ENCODE results near the gene ROCK1.
"Not testable (repeated sequence)": the region's sequence is repeated elsewhere in the genome, so short reads cannot be mapped to it uniquely, and the experiment has no call there.

The ROCK1 gene

DNA sequence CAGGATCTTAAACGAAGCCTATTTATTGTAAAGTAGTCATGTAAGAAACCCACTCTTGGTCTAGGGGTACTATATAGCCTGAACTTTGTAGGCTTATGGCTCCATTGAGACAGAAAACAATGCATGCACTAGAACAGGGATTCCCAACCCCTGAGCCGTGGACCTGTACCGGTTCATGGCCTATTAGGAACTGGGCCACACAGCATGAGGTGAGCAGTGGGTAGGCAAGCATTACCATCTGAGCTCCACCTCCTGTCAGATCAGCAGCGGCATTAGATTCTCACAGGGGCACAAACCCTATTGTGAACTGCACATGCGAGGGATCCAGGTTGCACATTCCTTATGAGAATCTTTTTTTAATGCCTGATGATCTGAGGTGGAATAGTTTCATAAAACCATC is 59.2 kb downstream of the ROCK1 start:
- no peak for DNase-seq (ENCODE audit: low spot score)

- DNase-seq (ENCODE audit: low spot score), result no peak
Measured at GRCh38 chr18:21051620-21052019, 60.0 kb downstream of the ROCK1 start.

- no peak for DNase-seq (ENCODE audit: low spot score)
Measured at GRCh38 chr18:21049306-21049705, 62.3 kb downstream of the ROCK1 start.

DNA sequence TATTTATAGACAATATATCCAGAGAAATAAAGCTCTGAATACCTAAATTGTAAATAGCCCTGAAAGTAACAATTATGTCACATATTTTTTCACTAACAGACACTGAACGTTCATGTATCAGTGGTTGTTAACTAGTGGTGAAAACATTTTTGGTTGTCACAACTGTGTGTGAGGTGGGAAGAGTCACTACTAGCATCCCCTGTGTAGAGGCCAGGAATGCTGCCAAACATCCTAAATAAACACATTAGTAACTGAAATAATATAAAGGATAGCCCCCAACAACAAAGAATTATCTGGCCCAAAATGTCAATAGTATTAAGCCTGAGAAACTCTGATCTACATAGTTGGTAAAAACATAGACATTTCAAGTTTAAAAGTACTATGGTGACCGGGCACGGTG is 64.5 kb downstream of the ROCK1 start:
- no peak for DNase-seq (ENCODE audit: low spot score)

DNA sequence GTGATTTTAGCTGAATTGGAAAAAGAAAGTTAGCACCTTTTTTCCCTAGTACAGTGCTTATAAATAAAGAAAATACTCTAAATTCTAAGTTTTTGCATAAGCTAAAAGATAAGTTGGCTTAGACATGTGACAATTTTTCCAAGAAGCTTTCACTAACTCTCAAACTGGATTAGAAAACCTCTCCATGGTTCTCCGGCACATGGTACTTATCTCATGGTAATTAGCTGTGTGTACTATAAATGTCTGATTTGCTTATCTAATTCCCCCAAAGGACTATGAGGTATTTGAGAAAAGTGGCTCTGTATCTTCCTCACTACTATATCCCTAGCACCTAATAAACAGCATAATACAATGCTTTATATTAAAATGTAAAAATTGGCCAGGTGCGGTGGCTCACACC is 71.1 kb downstream of the ROCK1 start:
- no peak for DNase-seq (ENCODE audit: low spot score)

GRCh38 chr18:21038201-21038600 is 73.4 kb downstream of the ROCK1 start:
- DNase-seq (ENCODE audit: low spot score), result no peak

DNA sequence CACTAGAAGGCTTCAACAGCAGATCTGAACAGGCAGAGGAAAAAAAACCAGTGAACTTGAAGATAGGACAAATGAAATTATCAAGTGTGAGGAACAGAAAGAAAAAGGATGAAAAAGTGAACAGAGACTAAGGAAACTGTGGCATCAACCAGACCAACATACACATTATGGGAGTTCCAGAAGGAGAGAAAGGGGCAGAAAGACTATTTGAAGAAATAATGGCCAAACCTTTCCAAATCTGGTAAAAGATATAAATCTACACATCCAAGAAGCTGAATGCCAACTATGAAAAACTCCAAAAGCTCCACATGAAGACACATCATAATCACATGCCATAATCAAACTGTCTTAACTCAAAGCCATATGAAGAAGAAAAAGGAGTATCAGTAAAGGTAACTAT is 79.8 kb downstream of the ROCK1 start:
- no peak for DNase-seq (ENCODE audit: low spot score)

GRCh38 chr18:21018257-21018656 is 93.4 kb downstream of the ROCK1 start:
- DNase-seq (ENCODE audit: low spot score), result not testable (repeated sequence)

DNA sequence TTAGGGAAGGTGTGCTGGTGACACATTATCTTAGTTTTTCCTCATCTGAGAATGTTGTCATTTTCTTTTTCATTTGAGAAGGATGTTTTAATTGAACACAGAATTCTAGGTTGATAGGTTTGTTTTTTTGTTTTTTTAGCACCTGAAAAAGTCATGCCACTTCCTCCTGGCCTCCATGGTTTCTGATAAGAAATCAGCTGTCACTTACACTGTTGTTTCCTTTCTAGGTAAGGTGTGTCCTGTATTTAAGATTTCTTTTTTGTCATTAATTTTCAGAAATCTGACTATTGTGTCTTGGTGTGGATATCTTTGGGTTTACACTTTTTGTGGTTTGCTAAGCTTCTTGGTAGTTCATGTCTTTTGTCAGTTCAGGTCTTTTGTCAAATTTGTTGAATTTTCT is 99.3 kb downstream of the ROCK1 start:
- no peak for DNase-seq (ENCODE audit: low spot score)

DNA sequence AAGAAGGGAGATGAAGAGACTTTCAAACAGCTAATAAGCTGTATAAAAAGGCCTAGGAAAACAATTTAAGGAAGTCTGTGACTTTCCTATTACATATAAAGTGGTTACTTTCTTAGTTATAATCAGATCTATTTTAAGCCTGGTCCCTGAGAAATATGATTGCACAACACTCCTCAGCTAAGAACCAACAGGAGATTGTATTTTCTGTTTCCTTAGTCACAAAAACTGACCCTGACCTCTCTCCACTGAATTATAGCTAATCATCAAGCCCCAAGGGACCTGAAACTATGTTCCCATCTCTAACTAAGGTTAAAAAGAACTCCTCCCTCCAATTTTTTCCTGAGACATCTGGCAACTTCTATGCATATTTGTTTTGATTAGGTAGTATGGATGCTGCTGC is 106.9 kb downstream of the ROCK1 start:
- DNase-seq (ENCODE audit: low spot score), result peak; percentile 28

- DNase-seq (ENCODE audit: low spot score), result no peak
Measured at GRCh38 chr18:21000667-21001066, 110.9 kb downstream of the ROCK1 start.

GRCh38 chr18:20997371-20997770 is 114.2 kb downstream of the ROCK1 start:
- no peak for DNase-seq (ENCODE audit: low spot score)

DNA sequence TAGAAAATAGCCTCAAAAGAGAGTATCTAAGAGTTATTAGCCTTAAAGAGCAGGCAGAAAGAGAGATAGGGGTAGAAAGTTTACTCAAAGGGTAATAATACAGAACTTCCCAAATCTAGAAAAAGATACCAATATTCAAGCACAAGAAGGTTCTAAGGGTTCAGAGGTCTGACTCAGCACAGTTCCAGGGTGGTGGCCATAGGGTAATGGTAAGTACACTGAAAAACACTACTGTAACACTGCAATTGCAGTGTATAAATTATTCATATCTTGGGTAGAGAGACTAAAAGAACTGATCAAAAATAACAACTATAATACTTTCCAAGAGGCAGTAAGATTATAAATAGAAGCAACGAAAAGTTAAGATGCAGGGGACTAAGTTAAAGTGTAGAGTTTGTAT is 115.2 kb downstream of the ROCK1 start:
- no peak for DNase-seq (ENCODE audit: low spot score)

DNA sequence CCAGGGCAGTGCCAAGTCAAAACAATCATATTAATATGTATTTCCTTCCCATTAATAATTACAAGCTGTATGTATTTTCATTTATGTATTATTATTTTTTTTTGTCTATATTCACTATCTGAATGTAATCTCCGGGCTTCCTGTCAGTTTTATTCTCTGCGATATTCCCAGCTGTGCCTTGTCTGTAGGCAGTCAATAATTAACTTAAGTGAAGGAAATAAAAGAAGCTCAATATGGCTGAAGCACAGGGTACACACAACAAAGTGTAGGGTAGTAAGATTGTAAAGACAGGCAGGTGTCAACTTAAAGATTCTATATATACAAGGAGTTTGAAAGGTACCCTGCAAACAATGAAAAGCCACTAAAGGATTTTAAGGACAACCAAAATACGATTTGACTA is 122.9 kb downstream of the ROCK1 start:
- no peak for DNase-seq (ENCODE audit: low spot score)

- DNase-seq (ENCODE audit: low spot score), result no peak
Measured at GRCh38 chr18:20975077-20975476, 136.5 kb downstream of the ROCK1 start.

GRCh38 chr18:20971886-20972267 is 139.7 kb downstream of the ROCK1 start:
- DNase-seq (ENCODE audit: low spot score), result peak; percentile 24

DNA sequence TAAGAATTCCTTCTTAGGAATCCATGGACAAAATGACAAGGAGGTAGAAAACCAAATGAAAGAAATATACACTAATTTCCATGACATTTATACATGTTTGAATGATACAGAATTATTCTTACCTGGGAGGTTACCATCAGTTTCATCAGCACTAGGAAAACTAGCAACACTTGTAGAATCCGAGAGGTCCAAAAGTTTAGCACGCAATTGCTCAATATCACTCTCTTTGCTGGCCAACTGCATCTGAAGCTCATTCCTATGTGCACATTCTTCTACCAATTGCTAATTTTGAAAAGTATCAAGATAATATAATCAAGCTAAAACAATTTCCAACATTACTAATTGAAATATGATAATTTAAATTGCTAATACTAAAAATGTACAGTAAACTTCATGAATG is 144.8 kb downstream of the ROCK1 start:
- DNase-seq (ENCODE audit: low spot score), result no peak

GRCh38 chr18:20963027-20963426 is 148.6 kb downstream of the ROCK1 start:
- DNase-seq (ENCODE audit: low spot score), result no peak

DNA sequence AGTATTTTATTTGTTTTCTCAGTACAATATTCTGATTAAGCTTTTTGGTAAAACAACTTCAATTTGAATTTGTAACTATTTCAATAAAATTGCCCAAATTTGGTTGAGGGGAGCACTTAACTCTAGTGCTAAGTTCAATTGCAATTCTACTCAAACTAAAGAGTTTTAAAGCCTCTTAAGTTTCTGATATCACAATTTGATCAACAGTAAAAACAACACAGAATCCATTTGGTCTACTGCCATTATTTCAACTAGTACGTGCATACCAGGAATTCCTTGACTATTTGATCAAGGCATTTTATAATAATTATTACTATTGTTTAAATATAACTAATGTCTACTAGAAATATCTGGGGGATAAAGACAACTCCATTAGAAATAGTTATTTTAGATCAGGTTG is 150.9 kb downstream of the ROCK1 start:
- DNase-seq (ENCODE audit: low spot score), result no peak

DNA sequence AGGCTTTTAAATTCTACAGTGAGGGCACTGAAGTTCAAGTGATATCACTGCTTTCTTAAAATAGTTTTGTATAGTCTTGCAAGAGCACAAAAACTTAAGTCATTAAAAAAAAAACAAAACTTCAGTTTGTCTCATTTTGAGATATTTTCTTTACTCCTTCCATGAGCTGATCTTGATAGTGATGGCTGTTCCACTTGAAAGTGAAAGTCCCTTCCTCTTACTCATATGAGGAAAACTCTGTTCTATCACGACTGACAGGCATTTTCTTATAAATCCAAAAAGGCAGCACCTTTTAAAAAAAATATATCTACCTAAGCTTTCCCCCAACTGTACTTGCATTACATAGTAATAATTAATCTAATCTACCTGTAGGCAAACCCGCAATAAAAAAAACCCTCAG is 160.8 kb downstream of the ROCK1 start:
- not testable (repeated sequence) for DNase-seq (ENCODE audit: low spot score)

Measured in COLO829 (cell line).